HG03442 (cell line): ENCODE results near the gene RAB44.
"Not testable (repeated sequence)": the region's sequence is repeated elsewhere in the genome, so short reads cannot be mapped to it uniquely, and the experiment has no call there.

ENCODE experiments used
- ATAC-seq: cut with Tn5 transposase; IDR thresholded peaks from one replicate; pipeline ENCODE4 v1.9.1; 2021; ENCODE audit warnings: mild to moderate bottlenecking, moderate library complexity; ENCODE audit not compliant: unreplicated experiment

The RAB44 gene

DNA sequence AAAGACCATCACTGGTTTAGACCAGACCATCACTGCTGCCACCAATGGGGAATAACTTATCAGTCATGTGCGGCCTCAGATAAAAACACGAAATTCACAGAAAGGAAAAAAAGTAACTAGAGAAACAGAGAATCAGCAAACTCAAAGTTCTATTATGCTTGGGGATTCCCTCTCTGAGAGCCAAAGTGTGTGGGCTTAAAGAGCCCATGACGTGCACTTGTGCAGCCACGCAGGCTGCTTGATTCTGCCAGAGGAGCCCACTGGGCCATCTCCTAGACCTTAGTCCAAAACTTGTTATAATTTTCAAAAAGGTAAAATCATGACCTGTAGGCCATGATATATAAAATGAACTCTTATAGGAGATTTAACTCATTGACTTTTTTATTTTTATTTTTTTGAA, 15.2 kb downstream of the RAB44 start:
- ATAC-seq = no peak

DNA sequence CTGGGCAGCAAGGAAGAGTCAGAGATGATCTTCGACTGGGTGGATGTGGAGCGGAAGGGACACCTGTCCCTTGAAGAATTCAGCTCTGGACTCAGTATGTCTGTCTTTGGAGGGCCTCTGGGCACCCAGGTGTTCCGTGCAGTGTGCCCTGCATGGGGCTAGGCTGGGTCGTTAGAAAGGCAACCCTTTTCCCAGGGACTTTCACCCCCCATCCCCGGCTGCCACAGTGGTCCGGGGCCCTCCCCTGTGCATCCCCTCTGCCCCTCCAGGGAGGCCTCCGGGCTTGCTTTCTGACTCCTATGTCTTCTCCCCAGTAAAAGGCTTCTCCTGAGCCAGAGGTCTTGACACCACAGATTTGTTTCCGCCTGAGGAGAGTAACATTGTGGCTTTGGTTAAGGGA, 16.2 kb downstream of the RAB44 start:
- ATAC-seq = no peak

DNA sequence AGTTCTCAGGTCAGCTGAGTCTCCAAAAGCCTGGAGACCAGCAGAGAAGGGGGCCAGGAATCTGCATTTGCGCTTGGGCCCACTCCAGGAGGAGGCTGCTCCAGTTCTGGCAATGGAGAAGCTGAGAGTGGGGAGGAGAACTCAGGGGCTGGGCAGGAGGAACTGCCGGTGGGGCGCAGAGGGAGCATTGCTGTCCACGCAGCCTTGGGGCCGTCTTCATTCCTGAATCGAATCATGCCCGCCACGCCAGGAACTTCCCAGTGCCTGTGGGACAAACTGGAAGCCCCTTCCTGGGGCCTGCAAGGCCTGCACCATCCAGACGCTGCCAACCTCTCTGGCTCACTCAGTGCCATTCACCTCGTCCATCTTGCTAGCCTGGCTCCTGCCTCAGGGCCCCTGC, 16.9 kb downstream of the RAB44 start:
- no peak for ATAC-seq

DNA sequence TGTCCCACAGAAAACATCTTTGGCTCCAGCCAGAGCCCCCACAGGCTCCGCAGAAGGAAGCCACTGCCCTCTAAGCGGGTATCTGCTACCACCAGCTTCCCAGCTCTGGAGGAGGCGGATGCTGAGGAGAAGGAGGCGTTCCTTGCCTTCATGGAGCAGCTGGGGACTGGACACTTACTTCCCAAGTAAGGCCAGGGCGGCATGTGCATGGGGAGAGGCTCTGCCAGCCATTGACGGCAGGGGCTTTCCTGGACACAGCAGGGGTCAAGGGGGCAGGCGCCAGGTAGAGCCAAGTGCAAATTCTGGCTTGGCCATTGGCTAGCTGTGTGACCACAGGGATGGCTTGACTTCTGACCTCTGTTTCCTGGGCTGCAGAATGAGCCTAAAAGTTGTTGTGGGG, 17.8 kb downstream of the RAB44 start:
- no peak for ATAC-seq

DNA sequence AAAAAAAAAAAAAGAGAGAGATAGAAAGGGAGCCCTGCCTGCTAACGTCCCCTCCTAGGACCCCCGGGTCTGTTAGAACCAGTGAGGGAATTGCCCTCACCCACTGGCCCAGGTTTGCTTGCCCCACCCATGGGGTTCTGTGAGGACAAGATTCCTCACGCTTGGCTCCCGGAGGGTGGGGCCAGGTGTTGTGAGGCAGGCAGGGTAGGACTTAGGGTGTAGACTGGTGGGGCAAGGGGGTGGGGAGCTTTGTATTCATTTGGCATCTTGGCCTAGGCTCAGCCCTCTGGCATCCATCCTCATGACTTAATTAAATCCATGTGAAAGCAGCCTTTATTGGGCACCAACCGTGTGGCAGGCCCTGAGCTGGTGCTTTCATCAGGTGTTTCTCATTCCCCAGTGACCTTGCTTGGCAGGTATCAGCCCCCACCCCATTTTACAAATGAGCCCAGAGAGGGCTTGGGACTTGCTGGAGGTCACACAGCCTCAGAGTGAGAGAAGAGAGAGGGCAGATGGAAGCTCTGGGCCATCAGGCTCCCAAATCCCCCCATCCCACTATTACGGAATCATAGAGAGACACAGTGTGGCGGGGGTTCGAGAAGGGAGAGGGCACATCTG, 19.0 kb downstream of the RAB44 start:
- no peak for ATAC-seq

DNA sequence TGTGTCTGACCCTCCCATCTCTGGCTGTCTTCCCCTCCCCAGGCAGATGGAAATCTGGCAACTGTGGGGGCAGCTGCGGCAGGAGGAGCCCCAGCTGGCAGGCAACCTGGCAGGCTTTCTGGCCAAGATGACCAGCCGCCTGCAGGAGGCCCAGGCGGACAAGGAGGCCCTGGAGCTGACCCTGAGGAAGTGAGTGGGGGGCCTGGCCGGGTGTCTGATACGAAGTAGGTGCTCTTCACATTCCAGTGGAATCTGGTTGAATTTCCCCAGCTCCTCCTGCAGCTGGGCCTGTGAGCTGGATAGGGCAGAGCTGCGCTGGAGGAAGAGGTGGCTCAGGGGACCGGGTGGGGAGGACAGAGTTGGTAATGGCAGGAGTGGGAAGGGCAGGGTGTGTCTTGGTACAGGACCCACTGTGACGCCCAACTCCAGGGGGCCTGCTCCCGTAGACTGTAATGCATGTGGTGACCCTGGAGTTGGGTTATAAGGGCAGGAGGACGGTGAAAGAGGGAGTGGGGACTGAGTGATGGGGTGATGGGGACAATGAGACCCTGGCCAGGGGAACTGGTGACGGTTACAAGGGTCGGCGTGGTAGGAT, 19.7 kb downstream of the RAB44 start:
- no peak for ATAC-seq

DNA sequence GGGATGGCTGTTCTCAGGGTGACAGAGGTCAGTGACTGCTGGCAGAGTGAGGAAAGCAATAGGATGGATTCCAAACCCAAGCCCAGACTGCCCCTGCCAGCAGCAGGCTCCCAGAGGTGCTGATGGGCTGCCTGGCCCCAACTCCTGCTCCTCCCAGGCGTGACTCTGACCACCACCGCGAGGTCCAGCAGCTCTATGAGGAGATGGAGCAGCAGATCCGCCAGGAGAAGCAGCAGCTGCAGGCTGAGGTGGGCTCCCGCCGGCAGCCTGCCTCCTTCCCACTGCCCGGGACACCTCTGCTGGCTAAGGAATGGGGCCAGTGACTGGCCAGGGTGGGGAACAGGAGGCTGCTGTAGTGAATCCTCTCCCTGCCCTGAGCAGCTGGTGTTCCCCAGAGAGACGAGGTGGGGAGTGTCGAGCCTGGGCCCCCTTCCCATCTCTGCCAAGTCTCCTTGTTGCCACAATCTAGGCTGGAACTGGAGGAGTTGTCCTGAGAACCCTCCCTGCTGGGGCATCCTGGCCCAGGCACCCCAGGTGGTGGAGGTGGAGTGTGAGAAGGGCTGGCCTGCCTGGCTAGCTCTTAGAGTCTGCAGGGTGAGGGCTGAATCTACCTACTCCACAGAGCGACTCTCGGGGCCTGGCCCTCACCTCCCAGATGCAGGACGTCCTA, 20.4 kb downstream of the RAB44 start:
- no peak for ATAC-seq

DNA sequence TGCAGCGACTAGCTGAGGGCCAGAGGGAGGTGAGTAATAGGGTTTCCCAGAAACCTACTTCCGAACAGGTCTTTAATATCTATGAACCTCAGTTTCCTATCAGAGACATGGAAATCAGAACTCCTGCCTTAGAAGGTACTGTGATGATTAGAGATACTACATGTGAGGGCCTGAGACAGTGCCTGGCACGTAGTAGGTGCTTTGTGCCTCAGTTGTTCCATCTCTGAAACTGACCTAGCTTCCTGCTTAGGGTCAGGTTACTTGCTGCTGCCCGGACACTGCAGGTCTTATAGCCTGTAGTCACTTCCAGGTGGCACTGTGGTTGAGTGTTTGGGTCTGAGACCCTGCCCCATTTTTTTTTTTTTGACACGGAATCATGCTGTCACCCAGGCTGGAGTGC, 20.9 kb downstream of the RAB44 start:
- no peak for ATAC-seq

DNA sequence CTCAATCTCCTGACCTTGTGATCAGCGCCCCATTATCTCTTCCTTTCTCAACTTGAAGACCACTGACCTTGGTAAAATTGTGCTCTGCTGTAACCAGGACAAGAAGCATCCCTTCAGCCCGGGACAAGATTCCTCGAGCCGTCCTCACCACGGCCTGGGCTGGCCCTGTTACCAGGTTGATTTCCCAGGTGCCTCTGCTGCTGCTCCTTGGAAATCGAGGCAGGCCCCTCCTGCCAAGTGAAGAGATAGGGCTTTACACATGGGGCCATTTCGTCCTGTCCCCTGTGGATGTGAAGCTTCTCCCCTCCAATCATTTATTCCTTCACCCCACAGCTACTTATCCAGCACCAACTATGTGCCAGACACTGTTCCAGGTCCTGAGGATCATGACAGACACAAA, 21.5 kb downstream of the RAB44 start:
- ATAC-seq = no peak

DNA sequence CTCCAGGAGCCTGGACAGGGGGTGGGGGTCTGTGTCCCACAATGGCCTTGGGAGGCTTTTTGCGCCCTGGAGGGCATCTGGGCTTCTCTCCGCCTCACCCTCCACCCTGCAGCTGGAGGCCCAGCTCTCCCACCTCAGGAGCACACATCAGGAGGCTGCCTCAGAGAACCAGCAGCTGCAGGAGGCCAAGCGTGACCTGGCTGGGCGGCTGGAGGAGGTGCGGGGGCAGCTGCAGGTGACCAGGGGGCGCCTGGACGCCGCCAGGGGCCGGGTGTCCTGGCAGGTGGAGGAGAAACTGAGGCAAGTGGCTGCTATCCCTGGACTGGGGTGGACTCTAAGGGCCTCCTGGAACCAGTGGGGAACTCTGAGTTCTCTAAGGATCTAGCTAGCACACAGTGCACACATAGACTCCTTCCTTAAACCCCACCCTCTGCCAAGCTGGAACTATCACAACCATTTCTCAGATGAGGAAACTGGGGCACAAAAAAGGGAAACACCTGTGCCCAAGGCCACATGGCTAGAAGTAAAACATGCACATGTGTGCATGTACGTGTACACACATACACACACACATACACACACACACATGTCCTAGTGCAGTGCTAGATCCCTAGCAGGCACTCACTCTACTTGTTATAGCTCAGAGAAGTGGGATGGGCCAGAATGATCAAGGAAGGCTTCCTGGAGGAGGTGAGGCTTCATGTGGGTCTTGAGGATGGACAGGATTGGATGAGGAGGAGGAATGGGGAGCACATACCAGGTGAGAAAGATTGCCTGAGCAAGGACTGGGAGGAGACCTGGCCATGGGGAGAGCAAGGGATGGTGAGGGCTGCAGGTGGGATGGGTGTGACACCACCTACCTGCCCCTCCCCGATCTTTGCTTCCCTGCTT, 22.9 kb downstream of the RAB44 start:
- ATAC-seq = no peak

DNA sequence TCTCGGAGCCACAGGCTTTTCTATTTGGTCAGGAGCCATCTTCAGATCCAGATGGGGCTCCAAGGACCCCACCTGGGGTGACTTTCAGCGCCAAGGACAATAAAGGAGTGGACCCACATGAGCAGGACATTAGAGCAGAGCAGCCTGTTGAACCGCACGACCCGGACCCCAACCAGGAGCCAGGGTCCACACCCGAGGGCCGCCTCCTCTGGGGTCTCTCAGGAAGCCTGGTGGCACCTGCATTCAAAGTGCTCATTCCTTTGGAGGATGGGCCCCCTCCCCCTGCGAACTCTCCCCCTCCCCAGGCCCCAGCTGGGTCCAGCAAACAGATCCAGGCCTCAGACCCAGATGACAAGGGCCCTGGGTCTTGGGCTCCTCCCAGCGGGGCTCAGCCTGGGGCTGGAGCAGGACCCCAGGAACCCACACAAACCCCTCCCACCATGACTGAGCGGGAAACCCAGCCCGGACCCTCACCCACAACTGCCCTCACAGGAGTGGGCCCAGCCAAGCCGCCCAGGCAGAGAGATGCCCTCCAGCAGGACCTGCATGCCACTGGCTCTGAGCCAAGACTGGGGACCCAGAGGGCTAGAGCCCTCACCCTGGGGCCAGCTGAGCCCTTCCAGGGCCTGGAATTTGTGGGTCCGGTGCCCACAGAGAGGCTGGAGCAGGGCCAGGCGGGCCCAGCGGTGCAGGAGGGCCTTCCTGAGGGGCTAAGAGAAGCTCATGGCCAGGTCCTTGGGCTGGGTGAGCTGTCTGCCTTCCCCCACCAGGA, 23.9 kb downstream of the RAB44 start:
- ATAC-seq = no peak

DNA sequence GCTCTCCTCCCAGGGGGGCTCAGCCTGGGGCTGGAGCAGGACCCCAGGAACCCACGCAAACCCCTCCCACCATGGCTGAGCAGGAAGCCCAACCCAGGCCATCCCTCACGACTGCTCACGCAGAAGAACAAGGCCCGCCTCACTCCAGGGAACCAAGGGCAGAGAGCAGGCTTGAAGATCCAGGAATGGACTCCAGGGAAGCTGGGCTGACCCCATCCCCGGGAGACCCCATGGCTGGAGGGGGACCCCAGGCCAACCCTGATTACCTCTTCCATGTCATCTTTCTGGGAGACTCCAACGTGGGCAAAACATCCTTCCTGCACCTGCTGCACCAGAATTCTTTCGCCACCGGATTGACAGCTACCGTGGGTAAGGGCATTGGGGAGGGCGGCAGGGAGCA, 24.7 kb downstream of the RAB44 start:
- ATAC-seq = no peak

DNA sequence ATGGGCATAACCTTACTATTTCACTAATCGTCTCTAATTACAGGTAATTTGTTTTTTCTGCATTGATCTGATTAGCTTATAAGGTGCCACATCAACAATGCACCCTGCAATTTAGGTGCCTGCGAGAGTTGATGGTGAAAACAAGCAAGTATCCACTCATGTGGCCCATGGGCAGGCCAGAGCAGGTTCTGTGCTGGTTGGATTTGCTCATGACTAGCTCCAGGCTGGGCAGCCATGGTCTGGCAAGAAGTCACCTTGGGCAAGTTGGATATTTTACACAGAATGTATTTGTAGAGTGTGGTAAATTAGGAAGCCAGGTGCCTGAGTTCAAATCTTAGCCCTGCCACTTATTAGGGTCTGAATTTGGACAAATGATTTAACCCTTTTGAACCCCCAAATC, 25.3 kb downstream of the RAB44 start:
- no peak for ATAC-seq

DNA sequence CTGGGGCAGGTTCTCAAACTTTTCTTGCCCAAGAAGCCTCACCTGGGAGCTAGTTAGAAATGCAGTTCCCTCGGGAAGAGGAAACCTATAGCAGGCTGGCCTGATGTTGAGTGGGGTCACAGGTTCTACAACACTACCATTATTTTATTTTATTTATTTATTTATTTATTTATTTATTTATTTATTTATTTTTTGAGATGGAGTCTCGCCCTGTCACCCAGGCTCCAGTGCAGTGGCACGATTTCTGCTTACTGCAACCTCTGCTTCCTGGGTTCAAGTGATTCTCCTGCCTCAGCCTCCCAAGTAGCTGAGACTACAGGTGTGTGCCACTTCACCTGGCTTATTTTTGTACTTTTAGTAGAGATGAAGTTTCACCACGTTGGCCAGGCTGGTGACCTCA, 26.4 kb downstream of the RAB44 start:
- ATAC-seq = not testable (repeated sequence)

DNA sequence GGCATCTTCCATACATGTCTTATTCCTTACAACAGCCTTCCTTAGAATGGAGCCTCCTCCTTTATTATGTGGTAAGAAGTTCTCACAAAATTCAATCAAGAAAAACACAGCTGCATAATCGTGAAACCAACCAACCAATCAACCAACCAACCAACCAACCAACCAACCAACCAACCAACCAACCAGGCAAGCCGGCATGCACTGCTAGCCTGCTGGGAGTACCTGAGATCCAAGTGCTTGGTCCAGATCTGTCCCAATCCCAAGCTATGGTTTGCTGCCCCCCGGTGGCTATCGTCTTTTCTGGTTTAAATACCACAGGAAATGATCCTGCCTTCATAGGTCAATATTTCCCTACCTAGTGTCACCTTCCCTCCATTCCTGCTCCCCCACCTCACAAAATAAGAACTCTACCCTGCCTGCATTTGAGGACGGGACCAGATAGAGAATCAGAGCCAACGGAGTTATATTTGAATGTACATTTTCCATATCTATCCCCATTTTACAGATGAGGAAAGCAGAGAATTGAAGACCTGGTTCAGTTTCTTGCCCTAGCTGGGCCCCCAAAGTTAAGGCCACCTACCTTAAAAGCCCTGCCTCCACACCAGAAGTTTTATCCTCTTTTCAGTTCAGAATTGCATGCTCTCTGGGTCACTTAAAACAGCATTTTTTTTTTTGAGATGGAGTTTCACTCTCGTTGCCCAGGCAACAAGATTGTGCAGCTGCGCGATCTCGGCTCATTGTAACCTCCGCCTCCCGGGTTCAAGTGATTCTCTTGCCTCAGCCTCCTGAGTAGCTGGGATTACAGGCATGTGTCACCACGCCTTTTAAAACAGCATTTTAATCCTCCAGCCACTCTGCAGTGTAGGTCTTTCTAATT, 27.1 kb downstream of the RAB44 start:
- ATAC-seq = no peak

DNA sequence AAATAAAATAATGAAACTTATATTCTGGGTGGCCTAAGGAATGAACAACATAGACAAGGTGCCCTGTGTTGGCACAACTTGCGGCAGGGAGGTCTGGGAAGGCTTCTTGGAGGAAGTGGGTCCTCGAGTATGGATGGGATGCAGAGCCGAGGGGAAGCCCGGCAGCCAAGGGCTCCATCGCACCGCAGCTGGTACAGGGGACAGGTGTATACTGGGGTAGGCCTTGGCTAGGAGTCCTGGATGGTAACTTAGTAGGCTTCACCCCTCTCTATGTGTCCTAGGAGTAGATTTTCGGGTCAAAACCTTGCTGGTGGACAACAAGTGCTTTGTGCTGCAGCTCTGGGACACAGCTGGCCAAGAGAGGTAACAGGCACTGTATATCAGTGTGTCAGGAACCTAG, 28.0 kb downstream of the RAB44 start:
- ATAC-seq = no peak

DNA sequence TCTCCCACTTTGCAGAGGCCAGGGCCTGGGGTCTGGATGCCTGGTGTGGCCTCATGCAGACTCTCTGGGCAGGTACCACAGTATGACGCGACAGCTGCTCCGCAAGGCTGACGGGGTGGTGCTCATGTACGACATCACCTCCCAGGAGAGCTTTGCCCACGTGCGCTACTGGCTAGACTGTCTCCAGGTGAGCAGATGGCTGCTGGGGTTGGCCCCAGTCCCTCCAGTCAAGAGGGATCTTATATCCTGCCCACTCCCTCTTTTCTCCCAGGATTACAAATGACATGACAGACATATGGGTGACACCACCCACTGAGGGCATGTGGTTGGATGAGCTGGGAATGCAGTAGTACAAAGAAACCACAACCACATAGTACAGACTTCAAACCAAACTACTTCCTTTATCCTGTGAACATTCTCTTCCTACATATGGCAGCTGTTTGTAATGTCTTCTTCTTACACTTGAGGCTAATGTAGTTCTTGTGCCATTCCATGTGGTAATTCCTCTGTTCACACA, 29.9 kb downstream of the RAB44 start:
- no peak for ATAC-seq

DNA sequence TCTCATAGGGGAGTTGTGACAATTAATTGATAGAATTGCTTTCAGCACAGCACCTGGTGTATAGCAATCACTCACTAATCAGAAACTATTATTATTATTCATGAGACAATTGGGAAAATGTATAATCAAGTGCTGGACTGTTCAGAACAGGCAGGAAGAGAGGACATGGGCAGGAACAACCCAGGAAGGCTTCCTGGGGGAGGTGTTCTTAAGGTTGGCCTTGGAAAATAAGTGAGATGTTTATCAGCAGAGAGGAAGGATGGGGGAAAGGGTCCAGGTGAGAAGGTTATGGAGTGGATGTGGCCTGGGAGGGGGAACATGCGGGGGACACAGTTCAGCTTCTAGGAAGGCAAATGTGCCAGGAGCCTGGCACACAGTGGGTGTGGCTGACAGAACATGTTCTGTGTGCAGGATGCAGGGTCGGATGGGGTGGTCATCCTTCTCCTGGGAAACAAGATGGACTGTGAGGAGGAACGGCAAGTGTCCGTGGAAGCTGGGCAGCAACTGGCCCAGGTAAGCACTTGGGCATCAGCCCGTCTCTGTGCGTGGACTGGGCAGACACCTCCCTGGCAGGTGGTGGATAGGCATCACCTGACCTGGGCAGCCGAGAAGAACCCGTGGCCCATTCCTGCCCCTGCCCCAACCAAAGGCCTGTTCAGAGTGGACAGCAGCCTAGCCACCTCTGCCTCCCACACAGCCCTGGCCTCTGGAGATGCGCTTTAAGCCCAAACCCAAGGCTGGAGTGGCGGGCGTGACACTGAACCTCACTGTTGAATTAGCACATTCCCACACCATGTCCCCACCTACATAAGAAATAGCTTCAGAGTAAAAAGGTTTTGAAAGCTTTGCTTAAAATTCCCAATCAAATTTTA, 30.9 kb downstream of the RAB44 start:
- no peak for ATAC-seq

DNA sequence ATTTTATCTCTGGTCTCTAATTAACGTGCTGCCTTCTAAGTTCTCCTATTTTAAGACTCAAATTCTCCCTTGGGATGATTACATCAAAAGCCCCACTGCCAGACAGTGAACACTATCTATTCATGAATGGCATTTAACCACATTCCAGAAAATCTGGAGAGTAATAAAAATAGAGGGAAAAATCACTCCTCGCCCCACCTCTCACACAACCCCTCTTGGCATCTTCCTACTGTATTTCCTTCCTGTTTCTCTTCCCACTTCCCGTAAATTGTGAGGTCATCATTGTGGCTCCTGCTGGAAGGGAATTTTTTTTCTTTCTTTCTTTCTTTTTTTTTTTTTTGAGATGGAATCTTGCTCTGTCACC, 31.5 kb downstream of the RAB44 start:
- no peak for ATAC-seq
